Neural cell (in vitro differentiated cells): ENCODE data around the gene FNDC3B. TPM values are rescaled to one million over a fixed set of nuclear protein-coding genes. Genes with fewer than 3 reads are reported as not detected.

Experiments used
- H2AFZ ChIP-seq: fragments of 200-600, 300-800 bp; sonication (generic), shearing (Covaris generic); 2 replicates; pipeline ENCODE4 v1.6.0; 2014; ENCODE audit warnings: low read depth, mild to moderate bottlenecking, antibody characterized with exemption, low read length, moderate library complexity
- H3F3A ChIP-seq: fragments of 200-600 bp; shearing (Covaris generic); 2 replicates; pipeline ENCODE4 v1.6.1; 2016; ENCODE audit warnings: mild to moderate bottlenecking, moderate library complexity, mixed read lengths, antibody characterized with exemption, low read length; ENCODE audit not compliant: insufficient read depth, poor library complexity, severe bottlenecking
- H3K27ac ChIP-seq: fragments of 200-600, 300-800 bp; sonication (generic), shearing (Covaris generic); 2 replicates; pipeline ENCODE4 v1.5.1; 2014; ENCODE audit warnings: mild to moderate bottlenecking, low read length, moderate library complexity
- H3K27me3 ChIP-seq: fragments of 300-800, 200-600 bp; sonication (generic), shearing (Covaris generic); 2 replicates; pipeline ENCODE4 v1.6.0; 2014; ENCODE audit warnings: mild to moderate bottlenecking, low read depth, low read length, moderate library complexity; ENCODE audit not compliant: insufficient read depth
- H3K36me3 ChIP-seq: fragments of 300-800, 200-600 bp; sonication (generic), shearing (Covaris generic); 2 replicates; pipeline ENCODE4 v1.5.1; 2014; ENCODE audit warnings: mild to moderate bottlenecking, antibody characterized with exemption, low read length, moderate library complexity; ENCODE audit not compliant: insufficient read depth
- H3K4me2 ChIP-seq: fragments of 300-800, 200-600 bp; sonication (generic), shearing (Covaris generic); 2 replicates; pipeline ENCODE4 v1.6.0; 2014; ENCODE audit warnings: mild to moderate bottlenecking, low read length
- H3K4me3 ChIP-seq: fragments of 300-800, 200-600 bp; sonication (generic), shearing (Covaris generic); 2 replicates; pipeline ENCODE4 v1.5.1; 2014; ENCODE audit warnings: mild to moderate bottlenecking, low read length, moderate library complexity
- H3K79me2 ChIP-seq: fragments of 200-600 bp; shearing (Covaris generic); replicated peaks from 2 replicates; pipeline ENCODE4 v1.6.0; 2014; ENCODE audit warnings: mild to moderate bottlenecking, low read length, moderate library complexity; ENCODE audit not compliant: insufficient read depth
- H3K9ac ChIP-seq: fragments of 300-800, 200-600 bp; sonication (generic), shearing (Covaris generic); 2 replicates; pipeline ENCODE4 v1.6.1; 2016; ENCODE audit warnings: mild to moderate bottlenecking, low read length, mixed read lengths
- H3K9me2 ChIP-seq: fragments of 200-600 bp; shearing (Covaris generic); 2 replicates; pipeline ENCODE4 v1.6.1; 2016; ENCODE audit warnings: mild to moderate bottlenecking, low read length, mixed read lengths; ENCODE audit not compliant: insufficient read depth
- H3K9me3 ChIP-seq: fragments of 200-600, 300-800 bp; sonication (generic), shearing (Covaris generic); 2 replicates; pipeline ENCODE4 v1.6.1; 2016; ENCODE audit warnings: mild to moderate bottlenecking, mixed run types, low read length, moderate library complexity, mixed read lengths
- H4K20me1 ChIP-seq: fragments of 200-600 bp; shearing (Covaris generic); 2 replicates; pipeline ENCODE4 v1.6.1; 2016; ENCODE audit warnings: mild to moderate bottlenecking, mixed run types; ENCODE audit not compliant: insufficient read depth
- EP300 ChIP-seq: fragments of 450-650 bp; conservative IDR thresholded peaks from 2 replicates; pipeline ENCODE4 v1.6.1; 2014; ENCODE audit warnings: antibody characterized with exemption, mild to moderate bottlenecking, moderate library complexity; ENCODE audit not compliant: poor library complexity, severe bottlenecking
- EZH2 ChIP-seq: fragments of 200-600, 300-800 bp; shearing (Covaris generic), sonication (generic); IDR thresholded peaks from 2 replicates; pipeline ENCODE4 v1.6.1; 2014; ENCODE audit warnings: antibody characterized with exemption, low read length, borderline replicate concordance, mild to moderate bottlenecking; ENCODE audit not compliant: insufficient read depth, poor library complexity, severe bottlenecking
- MXI1 ChIP-seq: fragments of 450-650 bp; conservative IDR thresholded peaks from 2 replicates; pipeline ENCODE4 v1.6.1; 2014; ENCODE audit warnings: antibody characterized with exemption, mild to moderate bottlenecking; ENCODE audit not compliant: poor library complexity, severe bottlenecking
- POLR2AphosphoS5 ChIP-seq: IDR thresholded peaks from 2 replicates; pipeline ENCODE4 v1.6.1; 2012
- RAD21 ChIP-seq: fragments of 450-650 bp; conservative IDR thresholded peaks from 2 replicates; pipeline ENCODE4 v1.6.1; 2014; ENCODE audit warnings: antibody characterized with exemption, mild to moderate bottlenecking, moderate library complexity
- SMC3 ChIP-seq: fragments of 450-650 bp; conservative IDR thresholded peaks from 2 replicates; pipeline ENCODE4 v1.6.1; 2014; ENCODE audit warnings: antibody characterized with exemption, mild to moderate bottlenecking, moderate library complexity; ENCODE audit not compliant: poor library complexity
- TAF1 ChIP-seq: IDR thresholded peaks from 2 replicates; pipeline ENCODE4 v1.6.1; 2012; ENCODE audit warnings: low read depth
- polyA plus RNA-seq: library from polyadenylated mRNA; depleted of rRNA; stranded (reverse); fragments of >200 nt; gene quantifications from 2 replicates; pipeline ENCODE4 v1.2.3, GENCODE V29; 2014
- TF ChIP-seq, protein P1 (sequence below): IDR thresholded peaks from 2 replicates; pipeline ENCODE4 v1.6.1; 2012; ENCODE audit warnings: borderline replicate concordance
- TF ChIP-seq, protein P2 (sequence below): fragments of 450-650 bp; IDR thresholded peaks from 2 replicates; pipeline ENCODE4 v1.5.1; 2014; ENCODE audit warnings: antibody characterized with exemption, mild to moderate bottlenecking, moderate library complexity; ENCODE audit not compliant: poor library complexity, severe bottlenecking

Gene FNDC3B
- polyA plus RNA-seq, 1 donor from 2014 or later, result 4.9 TPM

DNA sequence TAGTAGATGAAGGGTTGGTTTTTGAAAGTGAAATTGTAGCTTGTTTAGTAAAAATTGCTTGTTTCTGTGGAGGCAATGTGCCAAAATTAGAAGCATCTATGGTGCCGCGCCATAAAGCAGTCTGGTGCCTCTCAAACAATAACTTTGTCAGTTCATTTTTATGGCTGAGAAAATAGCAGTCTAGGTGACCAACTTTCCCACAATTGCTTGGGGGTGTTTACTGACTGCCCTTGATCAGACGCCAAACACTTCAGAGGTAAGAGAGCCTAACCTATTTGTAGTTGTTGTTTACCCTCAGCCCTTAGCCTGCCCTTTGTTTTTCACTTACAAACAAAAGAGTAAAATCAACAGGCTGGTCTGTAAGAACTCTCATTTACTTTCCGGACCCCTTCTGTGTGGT is 174.5 kb downstream of the FNDC3B start:
- Histone ChIP-seq H3K4me3 (no peak overlapping the region), H3K27me3 (no peaks in the 10 kb centered on the region), H3K36me3 (no peaks in the 10 kb centered on the region), H3K79me2 (no peaks in the 10 kb centered on the region), H4K20me1 (no peaks in the 10 kb centered on the region), H3K9ac (no peak overlapping the region), H3K4me2 (no peak overlapping the region), H3K27ac (no peak overlapping the region), H3K9me2 (no peaks in the 10 kb centered on the region), H3F3A (no peaks in the 10 kb centered on the region), H3K9me3 (no peaks in the 10 kb centered on the region), H2AFZ (no peak overlapping the region)
- TF ChIP-seq, protein P1, sequence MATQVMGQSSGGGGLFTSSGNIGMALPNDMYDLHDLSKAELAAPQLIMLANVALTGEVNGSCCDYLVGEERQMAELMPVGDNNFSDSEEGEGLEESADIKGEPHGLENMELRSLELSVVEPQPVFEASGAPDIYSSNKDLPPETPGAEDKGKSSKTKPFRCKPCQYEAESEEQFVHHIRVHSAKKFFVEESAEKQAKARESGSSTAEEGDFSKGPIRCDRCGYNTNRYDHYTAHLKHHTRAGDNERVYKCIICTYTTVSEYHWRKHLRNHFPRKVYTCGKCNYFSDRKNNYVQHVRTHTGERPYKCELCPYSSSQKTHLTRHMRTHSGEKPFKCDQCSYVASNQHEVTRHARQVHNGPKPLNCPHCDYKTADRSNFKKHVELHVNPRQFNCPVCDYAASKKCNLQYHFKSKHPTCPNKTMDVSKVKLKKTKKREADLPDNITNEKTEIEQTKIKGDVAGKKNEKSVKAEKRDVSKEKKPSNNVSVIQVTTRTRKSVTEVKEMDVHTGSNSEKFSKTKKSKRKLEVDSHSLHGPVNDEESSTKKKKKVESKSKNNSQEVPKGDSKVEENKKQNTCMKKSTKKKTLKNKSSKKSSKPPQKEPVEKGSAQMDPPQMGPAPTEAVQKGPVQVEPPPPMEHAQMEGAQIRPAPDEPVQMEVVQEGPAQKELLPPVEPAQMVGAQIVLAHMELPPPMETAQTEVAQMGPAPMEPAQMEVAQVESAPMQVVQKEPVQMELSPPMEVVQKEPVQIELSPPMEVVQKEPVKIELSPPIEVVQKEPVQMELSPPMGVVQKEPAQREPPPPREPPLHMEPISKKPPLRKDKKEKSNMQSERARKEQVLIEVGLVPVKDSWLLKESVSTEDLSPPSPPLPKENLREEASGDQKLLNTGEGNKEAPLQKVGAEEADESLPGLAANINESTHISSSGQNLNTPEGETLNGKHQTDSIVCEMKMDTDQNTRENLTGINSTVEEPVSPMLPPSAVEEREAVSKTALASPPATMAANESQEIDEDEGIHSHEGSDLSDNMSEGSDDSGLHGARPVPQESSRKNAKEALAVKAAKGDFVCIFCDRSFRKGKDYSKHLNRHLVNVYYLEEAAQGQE, result no peak
- TF ChIP-seq SMC3 (no peak), MXI1 (no peak), EZH2 (no peak), EP300 (no peak), POLR2AphosphoS5 (no peak), RAD21 (no peak), TAF1 (no peak)
- TF ChIP-seq, protein P2, sequence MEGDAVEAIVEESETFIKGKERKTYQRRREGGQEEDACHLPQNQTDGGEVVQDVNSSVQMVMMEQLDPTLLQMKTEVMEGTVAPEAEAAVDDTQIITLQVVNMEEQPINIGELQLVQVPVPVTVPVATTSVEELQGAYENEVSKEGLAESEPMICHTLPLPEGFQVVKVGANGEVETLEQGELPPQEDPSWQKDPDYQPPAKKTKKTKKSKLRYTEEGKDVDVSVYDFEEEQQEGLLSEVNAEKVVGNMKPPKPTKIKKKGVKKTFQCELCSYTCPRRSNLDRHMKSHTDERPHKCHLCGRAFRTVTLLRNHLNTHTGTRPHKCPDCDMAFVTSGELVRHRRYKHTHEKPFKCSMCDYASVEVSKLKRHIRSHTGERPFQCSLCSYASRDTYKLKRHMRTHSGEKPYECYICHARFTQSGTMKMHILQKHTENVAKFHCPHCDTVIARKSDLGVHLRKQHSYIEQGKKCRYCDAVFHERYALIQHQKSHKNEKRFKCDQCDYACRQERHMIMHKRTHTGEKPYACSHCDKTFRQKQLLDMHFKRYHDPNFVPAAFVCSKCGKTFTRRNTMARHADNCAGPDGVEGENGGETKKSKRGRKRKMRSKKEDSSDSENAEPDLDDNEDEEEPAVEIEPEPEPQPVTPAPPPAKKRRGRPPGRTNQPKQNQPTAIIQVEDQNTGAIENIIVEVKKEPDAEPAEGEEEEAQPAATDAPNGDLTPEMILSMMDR, result no peak

DNA sequence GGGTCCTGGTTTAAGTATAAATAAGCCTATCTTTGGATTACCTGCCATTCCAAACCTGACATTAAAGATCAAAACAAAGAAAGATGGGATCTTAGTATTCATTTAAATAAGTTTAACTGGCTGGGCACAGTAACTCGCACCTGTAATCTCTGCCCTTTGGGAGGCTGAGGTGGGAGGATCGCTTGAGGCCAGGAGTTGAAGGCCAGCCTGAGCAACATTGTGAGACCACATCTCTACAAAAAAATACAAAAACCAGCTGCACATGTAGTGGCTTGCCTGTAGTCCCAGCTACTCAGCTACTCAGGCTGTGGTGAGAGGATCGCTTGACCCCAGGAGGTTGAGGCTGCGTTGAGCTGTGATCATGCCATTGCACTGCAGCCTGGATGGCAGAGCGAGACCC is 176.9 kb downstream of the FNDC3B start:
- Histone ChIP-seq H3K27ac (no peak overlapping the region), H3K4me2 (no peak overlapping the region), H3K27me3 (no peaks in the 10 kb centered on the region), H3F3A (no peaks in the 10 kb centered on the region), H3K9me3 (no peaks in the 10 kb centered on the region), H4K20me1 (no peaks in the 10 kb centered on the region), H3K4me3 (no peak overlapping the region), H3K9ac (no peak overlapping the region), H2AFZ (no peak overlapping the region), H3K9me2 (no peaks in the 10 kb centered on the region), H3K79me2 (peaks cover 7% of the 10 kb centered on the region), H3K36me3 (no peaks in the 10 kb centered on the region)
- TF ChIP-seq SMC3 (no peak), RAD21 (no peak), EP300 (no peak), POLR2AphosphoS5 (no peak), MXI1 (no peak), EZH2 (no peak), TAF1 (no peak)
- TF ChIP-seq, protein P2, result no peak
- TF ChIP-seq, protein P1, result no peak
